OCI-LY1 (cell line): ENCODE measurements around the gene CSNK2A3.

ENCODE experiments used
- H2AFZ ChIP-seq: fragments of 200-600 bp; sonication (generic), shearing (Covaris generic); 2 replicates; pipeline ENCODE4 v1.6.0; 2014; ENCODE audit warnings: antibody characterized with exemption, mild to moderate bottlenecking, low read length
- H3F3A ChIP-seq: fragments of 200-600 bp; sonication (generic), shearing (Covaris generic); 2 replicates; pipeline ENCODE4 v1.6.0; 2014; ENCODE audit warnings: mild to moderate bottlenecking, antibody characterized with exemption, low read length, moderate library complexity; ENCODE audit not compliant: insufficient read depth
- H3K27ac ChIP-seq: fragments of 200-600 bp; sonication (generic); 2 replicates; pipeline ENCODE4 v1.5.1; 2014; ENCODE audit warnings: low read length, mixed run types, mild to moderate bottlenecking, low read depth; ENCODE audit not compliant: poor library complexity, severe bottlenecking
- H3K27me3 ChIP-seq: fragments of 200-600 bp; sonication (generic); 2 replicates; pipeline ENCODE4 v1.6.0; 2014; ENCODE audit warnings: antibody characterized with exemption, mild to moderate bottlenecking, low read length, moderate library complexity; ENCODE audit not compliant: insufficient read depth
- H3K36me3 ChIP-seq: fragments of 200-600 bp; sonication (generic); 2 replicates; pipeline ENCODE4 v1.6.1; 2014; ENCODE audit warnings: mild to moderate bottlenecking, antibody characterized with exemption, low read length, moderate library complexity, mixed read lengths; ENCODE audit not compliant: insufficient read depth
- H3K4me1 ChIP-seq: fragments of 200-600 bp; sonication (generic); 2 replicates; pipeline ENCODE4 v1.5.1; 2014; ENCODE audit warnings: mild to moderate bottlenecking, low read length, moderate library complexity; ENCODE audit not compliant: insufficient read depth, severe bottlenecking
- H3K4me2 ChIP-seq: fragments of 200-600 bp; sonication (generic), shearing (Covaris generic); 2 replicates; pipeline ENCODE4 v1.6.1; 2014; ENCODE audit warnings: low read length
- H3K4me3 ChIP-seq: fragments of 200-600 bp; sonication (generic); 2 replicates; pipeline ENCODE4 v1.5.1; 2014; ENCODE audit warnings: low read length, low read depth, mild to moderate bottlenecking, mixed read lengths; ENCODE audit not compliant: poor library complexity, severe bottlenecking
- H3K79me2 ChIP-seq: fragments of 200-600 bp; shearing (Covaris generic); 2 replicates; pipeline ENCODE4 v1.6.1; 2016; ENCODE audit warnings: mixed run types, low read length, mixed read lengths; ENCODE audit not compliant: insufficient read depth
- H3K9ac ChIP-seq: fragments of 200-600 bp; sonication (generic), shearing (Covaris generic); 2 replicates; pipeline ENCODE4 v1.6.1; 2014; ENCODE audit warnings: mild to moderate bottlenecking, low read length, mixed read lengths
- H3K9me2 ChIP-seq: fragments of 200-600 bp; sonication (generic), shearing (Covaris generic); 2 replicates; pipeline ENCODE4 v1.6.1; 2014; ENCODE audit warnings: low read depth, mild to moderate bottlenecking, low read length, mixed read lengths
- H3K9me3 ChIP-seq: fragments of 200-600 bp; shearing (Covaris generic); 2 replicates; pipeline ENCODE4 v1.6.1; 2014; ENCODE audit warnings: low read length, mixed read lengths
- H4K20me1 ChIP-seq: fragments of 200-600 bp; sonication (generic), shearing (Covaris generic); 2 replicates; pipeline ENCODE4 v1.6.0; 2016; ENCODE audit warnings: mild to moderate bottlenecking, low read length; ENCODE audit not compliant: insufficient read depth
- CTCF ChIP-seq: fragments of 200-600 bp; sonication (generic), shearing (Covaris generic); IDR thresholded peaks from 2 replicates; pipeline ENCODE4 v1.5.1; 2017; ENCODE audit warnings: mild to moderate bottlenecking, antibody characterized with exemption, low read length, moderate library complexity, mixed read lengths
- EZH2 ChIP-seq: fragments of 200-600 bp; sonication (generic), shearing (Covaris generic); IDR thresholded peaks from 2 replicates; pipeline ENCODE4 v1.8.0; 2017; ENCODE audit warnings: borderline replicate concordance, mixed run types, mild to moderate bottlenecking, antibody characterized with exemption, low read length, moderate library complexity, mixed read lengths

CSNK2A3 gene

GRCh38 chr11:11383995-11384394 is 30.9 kb upstream of the CSNK2A3 start:
- Histone ChIP-seq H3K4me3 (no peak overlapping the region), H3K9me3 (no peaks in the 10 kb centered on the region)

GRCh38 chr11:11382858-11383532 is 29.9 kb upstream of the CSNK2A3 start:
- Histone ChIP-seq H3K36me3 (no peaks in the 10 kb centered on the region), H3K9me3 (no peaks in the 10 kb centered on the region), H4K20me1 (no peaks in the 10 kb centered on the region), H3K27ac (no peak overlapping the region), H3F3A (no peaks in the 10 kb centered on the region), H2AFZ (no peak overlapping the region), H3K4me3 (no peak overlapping the region), H3K4me1 (no peaks in the 10 kb centered on the region), H3K9me2 (no peaks in the 10 kb centered on the region), H3K27me3 (no peaks in the 10 kb centered on the region), H3K9ac (no peak overlapping the region), H3K79me2 (no peaks in the 10 kb centered on the region), H3K4me2 (no peak overlapping the region)
- no peak for TF ChIP-seq CTCF
- no peak for TF ChIP-seq EZH2

More at GRCh38 chr11:11383995-11384394, 30.9 kb upstream of the CSNK2A3 start:
- Histone ChIP-seq H3K4me1 (no peaks in the 10 kb centered on the region), H3K79me2 (no peaks in the 10 kb centered on the region), H3K9me2 (no peaks in the 10 kb centered on the region), H3K36me3 (no peaks in the 10 kb centered on the region), H3K4me2 (no peak overlapping the region), H3F3A (no peaks in the 10 kb centered on the region), H3K27me3 (no peaks in the 10 kb centered on the region), H2AFZ (no peak overlapping the region), H3K9ac (no peak overlapping the region), H3K27ac (no peak overlapping the region), H4K20me1 (no peaks in the 10 kb centered on the region)
- TF ChIP-seq CTCF (no peak), EZH2 (no peak)

- Histone ChIP-seq H3K4me1 (no peaks in the 10 kb centered on the region), H3F3A (no peaks in the 10 kb centered on the region), H3K4me3 (no peak overlapping the region), H4K20me1 (no peaks in the 10 kb centered on the region), H3K36me3 (no peaks in the 10 kb centered on the region), H3K27ac (no peak overlapping the region), H3K9me2 (no peaks in the 10 kb centered on the region), H3K9me3 (no peaks in the 10 kb centered on the region), H3K4me2 (no peak overlapping the region), H3K27me3 (no peaks in the 10 kb centered on the region), H3K9ac (no peak overlapping the region), H2AFZ (no peak overlapping the region), H3K79me2 (no peaks in the 10 kb centered on the region)
- TF ChIP-seq CTCF = no peak
- TF ChIP-seq EZH2 = no peak
These were observed 28.5 kb upstream of the CSNK2A3 start for GRCh38 chr11:11381471-11382105.
